Spinal cord (tissue), 10 donors: Measurements from ENCODE around the gene STRIP1. TPM values are rescaled to one million over a fixed set of nuclear protein-coding genes. Genes with fewer than 3 reads are reported as not detected.
"Not testable (repeated sequence)": the region's sequence is repeated elsewhere in the genome, so short reads cannot be mapped to it uniquely, and the experiment has no call there.

Experiments used
- DNase-seq, 6 donors: peaks; one replicate each; pipeline versions ENCODE4 v3.0.0 to v3.0.0-alpha.2; 2013 to 2015; ENCODE audit warnings: low spot score in 6 of 6, low read depth in 4 of 6
- H3K27ac ChIP-seq: one replicate; pipeline ENCODE4 v1.5.1; 2013; ENCODE audit warnings: low read depth, low read length, control low read depth
- H3K27me3 ChIP-seq: one replicate; pipeline ENCODE4 v1.6.1; 2013; ENCODE audit warnings: low read length; ENCODE audit not compliant: control insufficient read depth, insufficient read depth
- H3K36me3 ChIP-seq: one replicate; pipeline ENCODE4 v1.6.1; 2013; ENCODE audit warnings: low read length; ENCODE audit not compliant: control insufficient read depth, insufficient read depth
- H3K4me1 ChIP-seq: one replicate; pipeline ENCODE4 v1.6.1; 2013; ENCODE audit warnings: low read length; ENCODE audit not compliant: control insufficient read depth, insufficient read depth
- H3K4me3 ChIP-seq: one replicate; pipeline ENCODE4 v1.5.1; 2013; ENCODE audit warnings: low read depth, low read length, control low read depth
- H3K9me3 ChIP-seq: one replicate; pipeline ENCODE4 v1.6.1; 2013; ENCODE audit warnings: low read length; ENCODE audit not compliant: control insufficient read depth, insufficient read depth
- WGBS: methylation state at CpG from one replicate; pipeline ENCODE4 v1.1.5; 2013; ENCODE audit warnings: missing lambda C conversion rate; ENCODE audit not compliant: insufficient coverage; 5-methylcytosine and 5-hydroxymethylcytosine counted together
- polyA plus RNA-seq, 2 donors: library from polyadenylated mRNA; unstranded; fragments of 120-200 nt; gene quantifications; one replicate each; pipeline ENCODE4 v1.2.1, GENCODE V29; 2013; ENCODE audit not compliant: insufficient read length in 2 of 2
- total RNA-seq, 2 donors: library from RNA; depleted of rRNA in 1 of 2; stranded (reverse); fragments of 120-200 nt in 1 of 2; fragments of >200 nt in 1 of 2; gene quantifications; one replicate each; pipeline versions ENCODE4 v1.2.3 to v1.2.4, GENCODE V29; 2013 to 2014
- donor health status: healthy.

The STRIP1 gene
- total and polyA plus RNA-seq, 4 donors = 63.3 to 85.8 (median 71.0) TPM

- Histone ChIP-seq H3K27me3 (no peaks in the 10 kb centered on the region), H3K36me3 (peaks cover 28% of the 10 kb centered on the region), H3K4me1 (no peaks in the 10 kb centered on the region)
Measured at GRCh38 chr1:110024613-110025012, 9.8 kb upstream of the STRIP1 start.

GRCh38 chr1:110030687-110031086 lies 3.7 kb upstream of the STRIP1 start:
- not testable (repeated sequence) for H3K4me3 ChIP-seq, H3K27me3 ChIP-seq, H3K36me3 ChIP-seq, DNase-seq, H3K9me3 ChIP-seq, H3K4me1 ChIP-seq, H3K27ac ChIP-seq
- 55% methylated on average over 4 of the region's 4 CpGs for WGBS

More at GRCh38 chr1:110024613-110025012, 9.8 kb upstream of the STRIP1 start:
- WGBS = 100% methylated on average over 3 of the region's 4 CpGs
- no peaks in the 10 kb centered on the region for H3K9me3 ChIP-seq
- no peak overlapping the region for H3K27ac ChIP-seq
- DNase-seq = no peak
- H3K4me3 ChIP-seq = no peak overlapping the region

- Histone ChIP-seq H3K4me1 (peaks cover 15% of the 10 kb centered on the region), H3K9me3 (no peaks in the 10 kb centered on the region), H3K36me3 (no peaks in the 10 kb centered on the region), H3K27ac (no peak overlapping the region), H3K4me3 (no peak overlapping the region), H3K27me3 (no peaks in the 10 kb centered on the region)
- WGBS = 100% methylated on average over 1 of the region's 2 CpGs
- DNase-seq = no peak
Measured at GRCh38 chr1:110032327-110032726, 2.1 kb upstream of the STRIP1 start.

- WGBS = 88% methylated on average over 4 of the region's 5 CpGs
- no peak overlapping the region for H3K4me3 ChIP-seq
- H3K27me3 ChIP-seq = no peaks in the 10 kb centered on the region
- no peak overlapping the region for H3K27ac ChIP-seq
- peaks cover 15% of the 10 kb centered on the region for H3K4me1 ChIP-seq
- no peak for DNase-seq
- no peaks in the 10 kb centered on the region for H3K9me3 ChIP-seq
- H3K36me3 ChIP-seq = peaks cover 4% of the 10 kb centered on the region
Measured at GRCh38 chr1:110033421-110033820, 1.0 kb upstream of the STRIP1 start.

GRCh38 chr1:110034040-110034450 lies 379 bp upstream of the STRIP1 start:
- H3K4me3 ChIP-seq = peak overlapping the region; percentile 74
- H3K27ac ChIP-seq = peak overlapping the region; percentile 20
- peaks cover 15% of the 10 kb centered on the region for H3K4me1 ChIP-seq
- peaks cover 8% of the 10 kb centered on the region for H3K36me3 ChIP-seq
- H3K9me3 ChIP-seq = no peaks in the 10 kb centered on the region
- no peak for DNase-seq
- no CpG with 5 or more reads among the region's 4 CpGs for WGBS
- H3K27me3 ChIP-seq = no peaks in the 10 kb centered on the region

GRCh38 chr1:110035236-110035752 lies 870 bp downstream of the STRIP1 start:
- 0% methylated on average over 14 of the region's 16 CpGs for WGBS
- peaks cover 20% of the 10 kb centered on the region for H3K36me3 ChIP-seq
- no peak for DNase-seq
- no peaks in the 10 kb centered on the region for H3K27me3 ChIP-seq
- H3K27ac ChIP-seq = peak overlapping the region; percentile 70
- peak overlapping the region; percentile 74 for H3K4me3 ChIP-seq
- H3K9me3 ChIP-seq = no peaks in the 10 kb centered on the region
- H3K4me1 ChIP-seq = peaks cover 15% of the 10 kb centered on the region

GRCh38 chr1:110038271-110038670 lies 3.8 kb downstream of the STRIP1 start:
- Histone ChIP-seq H3K4me1 (peaks cover 15% of the 10 kb centered on the region), H3K36me3 (peaks cover 44% of the 10 kb centered on the region), H3K4me3 (no peak overlapping the region), H3K27me3 (no peaks in the 10 kb centered on the region), H3K9me3 (no peaks in the 10 kb centered on the region), H3K27ac (no peak overlapping the region)
- 89% methylated on average over 5 of the region's 5 CpGs for WGBS
- DNase-seq = no peak

GRCh38 chr1:110039641-110040040 lies 5.2 kb downstream of the STRIP1 start:
- H3K36me3 ChIP-seq = peaks cover 51% of the 10 kb centered on the region
- no peak overlapping the region for H3K4me3 ChIP-seq
- no peak for DNase-seq
- H3K27ac ChIP-seq = no peak overlapping the region
- H3K9me3 ChIP-seq = no peaks in the 10 kb centered on the region
- no peaks in the 10 kb centered on the region for H3K27me3 ChIP-seq
- H3K4me1 ChIP-seq = peaks cover 15% of the 10 kb centered on the region
- 79% methylated on average over 3 of the region's 4 CpGs for WGBS

GRCh38 chr1:110040548-110040947 lies 6.1 kb downstream of the STRIP1 start:
- Histone ChIP-seq H3K4me1 (peaks cover 11% of the 10 kb centered on the region), H3K36me3 (peaks cover 58% of the 10 kb centered on the region), H3K9me3 (no peaks in the 10 kb centered on the region), H3K4me3 (no peak overlapping the region), H3K27me3 (no peaks in the 10 kb centered on the region), H3K27ac (no peak overlapping the region)
- 91% methylated on average over 4 of the region's 4 CpGs for WGBS
- peak in 1 of 6 donors; percentile 14 for DNase-seq

GRCh38 chr1:110043016-110043415 lies 8.6 kb downstream of the STRIP1 start:
- H3K27me3 ChIP-seq = no peaks in the 10 kb centered on the region
- no peak overlapping the region for H3K27ac ChIP-seq
- WGBS = 91% methylated on average over 10 of the region's 10 CpGs
- no peaks in the 10 kb centered on the region for H3K4me1 ChIP-seq
- H3K36me3 ChIP-seq = peaks cover 79% of the 10 kb centered on the region
- no peaks in the 10 kb centered on the region for H3K9me3 ChIP-seq
- no peak overlapping the region for H3K4me3 ChIP-seq
- no peak for DNase-seq
